HG03442 (cell line): ENCODE results near the gene GPR158.
"Not testable (repeated sequence)": the region's sequence is repeated elsewhere in the genome, so short reads cannot be mapped to it uniquely, and the experiment has no call there.

Source experiments
- ATAC-seq: cut with Tn5 transposase; IDR thresholded peaks from one replicate; pipeline ENCODE4 v1.9.1; 2021; ENCODE audit warnings: mild to moderate bottlenecking, moderate library complexity; ENCODE audit not compliant: unreplicated experiment

Gene GPR158

DNA sequence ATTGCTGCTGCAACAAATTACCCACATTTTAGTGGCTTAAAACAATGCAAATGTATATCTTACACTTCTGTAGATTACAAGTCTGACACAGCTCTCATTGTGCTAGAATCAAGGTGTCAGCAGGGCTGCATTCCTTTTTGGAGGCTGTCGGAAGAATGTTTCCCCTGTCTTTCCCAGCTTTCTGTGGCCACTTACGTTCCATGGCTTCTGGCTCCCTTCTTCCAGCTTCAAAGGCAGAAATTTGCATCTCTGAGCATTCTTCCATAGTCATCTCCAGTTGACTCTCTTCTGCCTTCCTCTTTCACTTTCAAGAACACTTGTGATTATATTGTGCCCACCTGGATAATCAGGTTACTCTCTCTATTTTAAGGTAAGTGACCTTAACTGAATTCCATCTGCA, 125.3 kb downstream of the GPR158 start:
- ATAC-seq, result no peak

DNA sequence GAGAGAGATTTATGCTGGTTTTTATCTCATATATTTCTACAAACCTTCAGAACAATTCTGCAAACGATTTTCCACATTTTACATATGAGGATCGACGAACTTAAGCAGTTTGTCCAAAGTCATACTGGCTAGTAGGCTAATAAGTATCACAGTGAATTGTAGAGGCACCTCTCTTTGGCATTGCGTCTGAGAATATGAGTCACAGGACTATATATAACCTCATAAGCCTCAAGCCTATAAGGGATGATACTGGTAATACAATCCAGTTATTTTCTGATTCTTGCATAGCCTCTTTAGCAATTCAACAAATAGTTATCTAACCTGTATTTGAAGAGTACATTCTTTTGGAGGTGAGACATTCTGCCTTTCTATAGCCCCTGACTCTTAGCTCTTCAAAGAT, 129.8 kb downstream of the GPR158 start:
- ATAC-seq, result no peak

GRCh38 chr10:25306386-25306785, 131.6 kb downstream of the GPR158 start:
- ATAC-seq, result no peak

GRCh38 chr10:25308278-25308677, 133.5 kb downstream of the GPR158 start:
- no peak for ATAC-seq

- not testable (repeated sequence) for ATAC-seq
Measured at GRCh38 chr10:25317596-25318211, 142.9 kb downstream of the GPR158 start.

DNA sequence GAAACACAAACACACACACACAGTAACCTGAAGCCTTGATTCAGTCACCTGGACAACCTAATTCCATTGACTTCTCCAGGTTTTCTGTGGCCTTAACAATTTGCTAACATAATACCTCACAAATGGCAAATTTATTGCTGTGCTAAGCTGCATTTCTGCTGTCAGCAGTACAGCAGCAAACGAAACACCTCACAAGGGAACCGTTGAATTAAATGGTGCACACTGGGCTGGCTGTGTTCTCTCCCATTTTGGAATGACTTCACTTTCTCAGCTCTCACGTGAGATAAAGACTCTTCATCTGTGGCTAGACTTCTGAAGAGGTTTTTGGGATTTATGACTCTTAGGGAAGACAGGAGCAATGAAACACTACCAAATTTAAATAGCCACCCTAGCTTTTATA, 152.5 kb downstream of the GPR158 start:
- ATAC-seq, result no peak

- ATAC-seq, result no peak
Measured at GRCh38 chr10:25328361-25328760, 153.6 kb downstream of the GPR158 start.

DNA sequence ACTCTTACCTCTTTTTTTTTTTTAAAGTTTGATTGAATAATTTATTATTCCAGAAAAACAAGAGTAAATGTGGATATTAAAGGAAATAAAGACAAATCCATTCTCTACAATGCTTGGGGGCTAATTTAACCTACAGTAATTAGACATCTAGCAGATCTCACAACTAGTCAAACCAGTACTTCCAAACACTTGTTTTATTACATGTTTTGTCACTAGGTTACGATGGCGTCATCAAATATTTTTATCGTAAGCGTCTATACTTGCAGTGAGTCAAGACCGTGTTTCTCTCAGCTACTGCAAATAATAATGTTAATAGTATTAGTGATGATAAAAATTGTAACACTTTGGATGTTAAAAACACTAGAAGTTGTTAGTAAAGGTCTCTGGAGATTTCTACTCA, 154.8 kb downstream of the GPR158 start:
- not testable (repeated sequence) for ATAC-seq

GRCh38 chr10:25334445-25334844, 159.6 kb downstream of the GPR158 start:
- no peak for ATAC-seq

- ATAC-seq, result no peak
Measured at GRCh38 chr10:25336330-25336729, 161.5 kb downstream of the GPR158 start.

DNA sequence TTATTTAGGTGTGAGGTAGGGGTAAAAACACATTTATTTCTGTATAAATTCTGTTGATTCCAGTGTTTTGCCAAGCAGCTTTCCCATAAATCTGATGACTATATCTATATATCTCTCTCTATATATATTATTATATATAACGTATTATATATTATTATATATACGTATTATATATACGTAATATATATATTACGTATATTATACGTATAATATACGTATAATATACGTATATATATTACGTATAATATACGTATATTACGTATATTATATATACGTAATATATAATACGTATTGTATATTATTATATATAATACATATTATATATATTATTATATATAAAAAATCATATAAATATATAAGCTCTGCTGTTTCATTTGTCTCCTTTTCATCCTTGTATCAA, 163.5 kb downstream of the GPR158 start:
- ATAC-seq, result no peak

DNA sequence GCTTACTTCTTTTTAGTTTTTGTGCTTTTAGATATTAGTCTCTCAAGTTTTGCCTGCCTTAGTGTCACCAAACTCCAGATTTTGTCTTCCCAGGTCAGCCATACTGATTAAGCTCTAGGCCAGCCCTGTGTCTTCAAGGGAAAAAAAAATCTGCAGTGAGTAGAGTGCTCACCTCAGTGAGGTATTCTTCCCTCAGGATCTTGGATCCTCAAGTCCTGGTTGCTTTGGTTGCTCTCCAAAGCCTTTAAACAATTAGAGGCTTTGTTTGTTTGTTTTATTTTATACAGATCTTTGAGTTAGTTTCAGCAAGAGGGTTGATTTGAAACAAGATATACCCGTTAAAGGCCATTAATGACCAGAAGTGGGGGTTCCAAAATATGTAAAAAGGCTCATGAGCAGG, 165.2 kb downstream of the GPR158 start:
- no peak for ATAC-seq

DNA sequence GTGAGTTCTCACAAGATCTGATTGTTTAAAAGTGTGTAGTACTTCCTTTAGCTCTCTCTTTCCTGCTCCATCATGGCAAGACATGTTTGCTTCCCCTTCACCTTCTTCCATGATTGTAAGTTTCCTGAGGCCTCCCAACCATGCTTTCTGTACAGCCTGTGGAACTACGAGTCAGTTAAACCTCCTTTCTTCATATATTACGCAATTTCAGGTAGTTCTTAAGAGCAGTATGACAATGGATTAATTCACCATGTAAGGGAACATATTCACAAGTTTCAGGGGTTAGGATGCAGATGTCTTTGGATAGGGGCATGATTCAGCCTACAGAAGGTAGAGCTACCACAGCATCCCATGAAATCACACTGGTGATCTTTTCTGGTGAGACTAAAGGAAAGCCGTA, 174.7 kb downstream of the GPR158 start:
- ATAC-seq, result no peak

DNA sequence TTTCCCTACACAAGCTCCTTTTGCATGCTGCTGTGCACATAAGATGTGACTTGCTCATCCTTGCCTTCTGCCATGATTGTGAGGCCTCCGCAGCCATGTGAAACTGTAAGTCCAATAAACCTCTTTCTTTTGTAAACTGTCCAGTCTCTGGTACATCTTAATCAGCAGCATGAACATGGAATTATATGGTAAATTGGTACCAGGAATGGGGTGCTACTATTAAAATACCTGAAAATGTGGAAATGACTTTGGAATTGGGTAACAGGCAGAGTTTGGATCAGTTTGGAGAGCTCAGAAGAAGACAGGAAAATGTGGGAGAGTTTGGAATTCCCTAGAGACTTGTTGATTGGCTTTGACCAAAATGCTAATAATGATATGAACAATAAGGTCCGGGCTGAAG, 181.8 kb downstream of the GPR158 start:
- ATAC-seq, result no peak

- no peak for ATAC-seq
Measured at GRCh38 chr10:25357269-25357668, 182.5 kb downstream of the GPR158 start.

DNA sequence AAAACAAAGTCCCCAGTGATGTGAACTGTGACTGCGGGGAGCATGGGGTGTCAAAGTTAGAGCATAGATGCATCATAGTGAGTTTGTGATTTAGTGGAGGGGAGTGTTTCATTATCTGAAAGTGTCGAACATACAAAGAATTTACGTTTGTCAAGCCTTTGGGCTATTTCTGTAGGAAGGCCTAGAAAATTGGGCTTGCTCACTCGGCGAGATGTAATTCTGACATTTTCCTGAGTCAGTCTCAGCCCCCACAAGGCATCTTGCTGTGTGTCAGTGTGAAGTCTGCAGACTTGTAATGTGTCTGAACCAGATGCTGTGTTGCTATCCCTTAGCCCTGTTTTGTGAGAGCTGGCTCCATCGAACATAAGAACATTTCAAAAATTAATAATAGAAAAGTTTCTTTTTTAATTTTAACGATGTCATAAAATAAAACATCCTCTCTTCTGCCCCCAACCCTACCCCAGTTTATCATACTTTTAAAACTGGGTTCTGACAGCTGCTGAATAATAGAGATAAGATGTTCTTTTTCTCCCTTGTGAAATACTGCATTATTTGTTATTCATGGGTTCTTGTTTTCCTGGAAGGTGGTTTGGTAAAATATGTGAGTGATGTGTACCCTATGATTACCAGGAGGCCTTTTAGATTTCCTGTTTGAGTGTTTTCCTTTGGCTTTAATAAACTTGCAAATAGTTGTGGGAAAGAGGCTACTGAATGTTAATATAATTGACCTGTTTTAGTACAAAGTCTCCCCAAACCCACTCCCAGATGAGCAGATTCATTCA, 207.4 kb downstream of the GPR158 start:
- ATAC-seq, result no peak

DNA sequence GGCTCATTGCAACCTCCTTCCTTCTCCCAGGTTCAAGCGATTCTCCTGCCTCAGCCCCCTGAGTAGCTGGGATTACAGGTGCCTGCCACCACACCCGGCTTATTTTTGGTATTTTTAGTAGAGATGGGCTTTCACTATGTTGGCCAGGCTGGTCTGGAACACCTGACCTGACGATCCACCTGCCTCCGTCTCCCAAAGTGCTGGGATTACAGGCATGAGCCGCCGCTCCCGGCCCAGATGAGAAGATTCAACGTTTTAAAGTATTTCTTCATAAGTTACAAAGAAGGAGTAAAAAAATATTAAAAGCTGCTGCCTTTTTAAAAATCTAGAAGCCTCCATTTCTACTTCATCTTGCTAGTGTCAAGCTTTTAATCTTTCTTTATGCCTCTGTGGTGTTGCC, 208.1 kb downstream of the GPR158 start:
- not testable (repeated sequence) for ATAC-seq

DNA sequence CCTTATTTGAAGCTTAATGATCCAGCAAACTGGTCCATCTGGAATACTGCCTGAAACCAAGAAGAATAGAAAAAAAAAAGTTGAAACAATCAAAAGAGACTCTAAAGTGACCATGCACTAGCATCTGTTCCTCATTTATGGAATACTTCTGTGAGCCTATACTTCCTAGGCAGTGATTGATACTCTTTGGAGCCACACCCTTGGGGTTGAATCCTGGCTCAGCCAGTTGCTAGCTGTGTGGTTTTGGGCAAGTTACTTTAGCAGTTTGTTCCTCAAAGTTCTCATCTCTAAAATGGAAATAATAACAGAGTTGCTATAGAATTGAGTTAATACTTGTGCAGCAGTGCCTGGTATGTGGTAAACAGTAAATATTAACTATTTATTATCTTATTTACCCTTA, 208.9 kb downstream of the GPR158 start:
- no peak for ATAC-seq

- ATAC-seq, result no peak
Measured at GRCh38 chr10:25384618-25385017, 209.8 kb downstream of the GPR158 start.

DNA sequence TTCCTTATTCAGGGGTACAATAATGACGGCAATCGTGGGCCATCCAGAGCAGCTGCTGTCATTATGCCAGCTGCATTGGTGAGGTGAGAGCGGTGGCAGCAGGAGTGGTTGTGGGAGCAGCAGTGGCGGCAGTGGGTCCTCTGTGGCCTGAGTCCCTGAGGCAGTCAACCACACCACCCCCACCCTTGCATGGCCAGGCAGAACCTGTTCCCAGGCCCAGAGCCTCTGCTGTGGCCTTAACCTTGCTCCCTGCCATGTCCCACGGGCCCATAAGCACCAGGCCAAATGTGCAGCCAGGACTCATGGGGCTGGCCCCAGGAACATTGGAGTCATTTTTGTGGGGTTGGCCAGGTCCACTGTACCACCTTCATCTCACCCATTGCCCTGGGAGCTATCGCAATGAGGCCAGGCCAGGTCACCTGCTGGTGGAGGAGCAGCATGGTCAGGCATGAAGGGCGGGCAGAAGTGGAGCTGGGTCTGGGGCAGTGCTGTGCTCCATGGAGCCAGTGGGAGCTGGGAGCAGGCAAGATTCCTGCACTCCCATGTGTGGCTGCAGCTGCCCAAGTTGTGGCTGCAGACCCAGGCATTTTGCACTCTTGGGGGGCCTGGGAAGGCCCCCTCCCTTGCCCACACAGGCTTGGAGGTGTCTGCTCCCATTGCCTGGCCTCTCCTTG, 213.5 kb downstream of the GPR158 start:
- no peak for ATAC-seq

GRCh38 chr10:25388862-25389206, 214.0 kb downstream of the GPR158 start:
- no peak for ATAC-seq

DNA sequence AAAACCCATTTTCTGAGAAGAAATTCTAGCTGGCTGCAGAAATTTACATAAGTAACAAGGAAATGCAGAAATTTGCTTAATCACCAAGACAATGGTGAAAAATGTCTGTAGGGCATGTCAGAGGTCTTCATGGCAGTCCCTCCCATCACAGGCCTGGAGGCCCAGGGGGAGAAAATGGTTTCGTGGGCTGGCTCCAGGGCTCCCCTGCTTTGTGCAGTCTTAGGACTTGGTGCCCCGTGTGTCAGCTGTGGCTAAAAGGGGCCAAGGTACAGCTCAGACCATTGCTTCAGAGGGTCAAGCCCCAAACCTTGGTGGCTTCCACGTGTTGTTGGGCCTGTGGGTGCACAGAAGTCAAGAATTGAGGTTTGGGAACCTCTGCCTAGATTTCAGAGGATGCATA, 215.9 kb downstream of the GPR158 start:
- ATAC-seq, result no peak
